Measurements from ENCODE around the gene ZMIZ1.
A peak's percentile ranks its signal among the peaks of the same experiment; 100 is the strongest.

The ZMIZ1 gene

DNA sequence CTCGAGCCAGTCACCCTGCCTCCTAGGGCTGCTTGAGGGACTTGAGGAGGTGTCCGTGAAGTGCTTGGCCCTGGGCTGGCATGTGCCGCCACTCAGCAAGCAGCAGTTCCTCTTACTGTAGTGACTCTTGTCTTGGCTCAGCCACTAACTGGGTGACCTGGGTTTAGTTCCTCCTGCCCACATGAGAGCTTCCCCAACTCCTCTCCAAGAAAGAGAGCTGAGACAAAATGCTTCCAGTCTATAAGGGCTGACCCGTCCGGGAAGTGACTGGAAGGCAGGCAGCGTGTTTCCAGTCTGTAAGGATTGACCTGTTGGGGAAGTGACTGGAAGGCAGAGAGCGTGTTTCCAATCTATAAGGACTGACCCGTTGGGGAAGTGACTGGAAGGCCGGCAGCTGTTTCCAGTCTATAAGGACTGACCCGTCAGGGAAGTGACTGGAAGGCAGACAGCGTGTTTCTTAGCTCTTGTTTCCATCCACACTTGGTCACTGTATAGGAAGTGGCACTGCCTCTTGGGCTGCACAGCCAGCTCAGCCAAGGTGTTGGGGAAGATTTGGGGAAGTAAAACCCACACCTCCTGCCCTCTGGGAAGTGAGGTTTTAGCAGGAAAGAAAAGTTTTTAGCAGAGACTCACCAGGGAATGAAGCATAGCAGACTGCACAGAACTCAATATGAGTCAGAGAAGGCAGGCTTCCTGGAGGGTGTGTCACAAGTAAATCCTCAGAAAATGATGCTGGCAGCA, 225.2 kb downstream of the ZMIZ1 start:
- Histone ChIP-seq H3K9me3 (ENCODE audit: control insufficient read depth, insufficient read depth, low read depth, low read length) (no peaks in the 10 kb centered on the region), H3K27ac (ENCODE audit: extremely low read depth, low read depth, low read length) (no peak overlapping the region), H3K36me3 (ENCODE audit: control insufficient read depth in 2 of 2, insufficient read depth in 1 of 2, low read length in 2 of 2) (peaks cover 0 to 79% of the 10 kb centered on the region in 2 experiments; a peak in 1 of 3 replicates), H3K4me3 (ENCODE audit: low read depth, low read length) (no peak overlapping the region), H3K4me1 (ENCODE audit: control insufficient read depth, insufficient read depth, low read length) (no peaks in the 10 kb centered on the region)
- ChIA-PET POLR2A (no interaction called here), CTCF (no interaction called here)
- no peak for TF ChIP-seq ZNF433 (tag by site-specific recombination; IDR thresholded peaks at IDR 0.05; ENCODE audit: low read depth)

- peaks cover 0 to 80% of the 10 kb centered on the region in 2 experiments; a peak in 1 of 3 replicates for H3K36me3 ChIP-seq (ENCODE audit: control insufficient read depth in 2 of 2, insufficient read depth in 1 of 2, low read length in 2 of 2)
- no peak for TF ChIP-seq ZNF140 (tag by site-specific recombination; IDR thresholded peaks at IDR 0.05)
- POLR2A ChIA-PET: no interaction called here
- no peak overlapping the region for H3K27ac ChIP-seq (ENCODE audit: extremely low read depth, low read depth, low read length)
- no peak overlapping the region for H3K4me3 ChIP-seq (ENCODE audit: low read depth, low read length)
- no peaks in the 10 kb centered on the region for H3K4me1 ChIP-seq (ENCODE audit: control insufficient read depth, insufficient read depth, low read length)
- CTCF ChIA-PET: no interaction called here
- no peaks in the 10 kb centered on the region for H3K9me3 ChIP-seq (ENCODE audit: control insufficient read depth, insufficient read depth, low read depth, low read length)
These were observed 226.8 kb downstream of the ZMIZ1 start for GRCh38 chr10:79295563-79295962.

- H3K4me1 ChIP-seq (ENCODE audit: control insufficient read depth, insufficient read depth, low read length): no peaks in the 10 kb centered on the region
- CTCF ChIA-PET: no interaction called here
- no peaks in the 10 kb centered on the region for H3K9me3 ChIP-seq (ENCODE audit: control insufficient read depth, insufficient read depth, low read depth, low read length)
- TF ChIP-seq ZNF777 (tag by site-specific recombination; IDR thresholded peaks at IDR 0.05; ENCODE audit: borderline replicate concordance): no peak
- H3K27ac ChIP-seq (ENCODE audit: extremely low read depth, low read depth, low read length): no peak overlapping the region
- no peak overlapping the region for H3K4me3 ChIP-seq (ENCODE audit: low read depth, low read length)
- POLR2A ChIA-PET: no interaction called here
- H3K36me3 ChIP-seq (ENCODE audit: control insufficient read depth in 2 of 2, insufficient read depth in 1 of 2, low read length in 2 of 2): peaks cover 0 to 83% of the 10 kb centered on the region in 2 experiments; a peak in 1 of 3 replicates
These were observed 227.7 kb downstream of the ZMIZ1 start for GRCh38 chr10:79296431-79296830.

GRCh38 chr10:79298403-79299244, 229.9 kb downstream of the ZMIZ1 start:
- POLR2A ChIA-PET: no interaction called here
- peaks cover 0 to 86% of the 10 kb centered on the region in 2 experiments; a peak in 2 of 3 replicates for H3K36me3 ChIP-seq (ENCODE audit: control insufficient read depth in 2 of 2, insufficient read depth in 1 of 2, low read length in 2 of 2)
- H3K9me3 ChIP-seq (ENCODE audit: control insufficient read depth, insufficient read depth, low read depth, low read length): no peaks in the 10 kb centered on the region
- no peak overlapping the region for H3K4me3 ChIP-seq (ENCODE audit: low read depth, low read length)
- H3K4me1 ChIP-seq (ENCODE audit: control insufficient read depth, insufficient read depth, low read length): no peaks in the 10 kb centered on the region
- H3K27ac ChIP-seq (ENCODE audit: extremely low read depth, low read depth, low read length): no peak overlapping the region
- CTCF ChIA-PET: no interaction called here
- TF ChIP-seq ZXDB (tag by site-specific recombination; IDR thresholded peaks at IDR 0.05) (peak; percentile 41; the same call in 1 of the 2 replicates), ZBTB7A (tag by site-specific recombination; IDR thresholded peaks at IDR 0.05; ENCODE audit: low read depth) (0 out of 2 replicates have a peak, but pooled peaks have one; percentile 40), ZNF544 (tag by site-specific recombination; IDR thresholded peaks at IDR 0.05) (no peak), ZBTB26 (tag by site-specific recombination; optimal IDR thresholded peaks at IDR 0.05) (no peak), HIC1 (tag by site-specific recombination; IDR thresholded peaks at IDR 0.05) (no peak), ZNF664 (tag by site-specific recombination; IDR thresholded peaks at IDR 0.05) (no peak), ZNF660 (tag by site-specific recombination; IDR thresholded peaks at IDR 0.05) (0 out of 2 replicates have a peak, but pooled peaks have one; percentile 17), SP2 (tag by site-specific recombination; IDR thresholded peaks at IDR 0.05) (peak; percentile 52), KLF9 (tag by site-specific recombination; IDR thresholded peaks at IDR 0.05; ENCODE audit: low read depth) (peak; percentile 48; the same call in 1 of the 2 replicates), EGR2 (tag by site-specific recombination; IDR thresholded peaks at IDR 0.05; ENCODE audit: low read depth) (peak; percentile 79), ZNF629 (tag by site-specific recombination; IDR thresholded peaks at IDR 0.05) (0 out of 2 replicates have a peak, but pooled peaks have one; percentile 12), ZNF24 (tag by site-specific recombination; IDR thresholded peaks at IDR 0.05) (peak; percentile 34; the same call in 1 of the 2 replicates), PATZ1 (tag by site-specific recombination; IDR thresholded peaks at IDR 0.05) (0 out of 2 replicates have a peak, but pooled peaks have one; percentile 32), GLIS2 (tag by site-specific recombination; IDR thresholded peaks at IDR 0.05) (peak; percentile 50; the same call in 1 of the 2 replicates)

All from HEK293 (cell line).